HEK293 (cell line): Measurements from ENCODE around the gene RBCK1.

Source experiments
- GFI1B ChIP-seq: fragments of 450-650 bp; formaldehyde crosslinking; IDR thresholded peaks from 2 replicates; pipeline ENCODE4 v1.5.1; 2016; ENCODE audit warnings: missing biosample characterization, missing genetic modification characterization
- HOXD13 ChIP-seq: sonication (generic); formaldehyde crosslinking; IDR thresholded peaks from 2 replicates; pipeline ENCODE4 v1.8.0; 2022; ENCODE audit warnings: missing genetic modification reagents, borderline replicate concordance
- MYNN ChIP-seq: fragments of 450-650 bp; formaldehyde crosslinking; IDR thresholded peaks from 2 replicates; pipeline ENCODE4 v1.5.1; 2016; ENCODE audit warnings: missing biosample characterization, missing genetic modification characterization, borderline replicate concordance
- ZBTB8A ChIP-seq: fragments of 450-650 bp; formaldehyde crosslinking; IDR thresholded peaks from 2 replicates; pipeline ENCODE4 v1.5.1; 2016; ENCODE audit warnings: missing biosample characterization, missing genetic modification characterization
- ZNF112 ChIP-seq: fragments of 450-650 bp; formaldehyde crosslinking; IDR thresholded peaks from 2 replicates; pipeline ENCODE4 v1.5.0; 2017; ENCODE audit warnings: missing biosample characterization, missing genetic modification characterization
- ZNF138 ChIP-seq: fragments of 450-650 bp; formaldehyde crosslinking; IDR thresholded peaks from 2 replicates; pipeline ENCODE4 v1.5.1; 2016; ENCODE audit warnings: missing biosample characterization, missing genetic modification characterization, borderline replicate concordance
- ZNF140 ChIP-seq: fragments of 450-650 bp; formaldehyde crosslinking; IDR thresholded peaks from 2 replicates; pipeline ENCODE4 v1.5.1; 2016; ENCODE audit warnings: missing biosample characterization, missing genetic modification characterization
- ZNF174 ChIP-seq: fragments of 450-650 bp; formaldehyde crosslinking; IDR thresholded peaks from 2 replicates; pipeline ENCODE4 v1.5.0; 2017; ENCODE audit warnings: missing biosample characterization, mild to moderate bottlenecking, missing genetic modification characterization
- ZNF211 ChIP-seq: fragments of 450-650 bp; formaldehyde crosslinking; IDR thresholded peaks from 2 replicates; pipeline ENCODE4 v1.5.1; 2016; ENCODE audit warnings: low read depth, missing biosample characterization, missing genetic modification characterization
- ZNF248 ChIP-seq: fragments of 450-650 bp; formaldehyde crosslinking; IDR thresholded peaks from 2 replicates; pipeline ENCODE4 v1.5.1; 2017; ENCODE audit warnings: missing biosample characterization, missing genetic modification characterization
- ZNF341 ChIP-seq: fragments of 450-650 bp; formaldehyde crosslinking; IDR thresholded peaks from 2 replicates; pipeline ENCODE4; 2016; ENCODE audit warnings: low read depth, missing biosample characterization, missing genetic modification characterization
- ZNF354C ChIP-seq: fragments of 450-650 bp; formaldehyde crosslinking; IDR thresholded peaks from 2 replicates; pipeline ENCODE4 v1.5.1; 2016; ENCODE audit warnings: missing biosample characterization, missing genetic modification characterization, low read depth, borderline replicate concordance
- ZNF366 ChIP-seq: fragments of 450-650 bp; formaldehyde crosslinking; conservative IDR thresholded peaks from 2 replicates; pipeline ENCODE4 v1.5.1; 2016; ENCODE audit warnings: missing biosample characterization, missing genetic modification characterization
- ZNF398 ChIP-seq: fragments of 450-650 bp; formaldehyde crosslinking; IDR thresholded peaks from 2 replicates; pipeline ENCODE4 v1.5.1; 2017; ENCODE audit warnings: missing biosample characterization, missing genetic modification characterization
- ZNF416 ChIP-seq: fragments of 450-650 bp; formaldehyde crosslinking; IDR thresholded peaks from 2 replicates; pipeline ENCODE4 v1.5.1; 2016; ENCODE audit warnings: missing biosample characterization, missing genetic modification characterization
- ZNF423 ChIP-seq: fragments of 450-650 bp; formaldehyde crosslinking; IDR thresholded peaks from 2 replicates; pipeline ENCODE4 v1.5.1; 2016; ENCODE audit warnings: missing biosample characterization, missing genetic modification characterization
- ZNF433 ChIP-seq: fragments of 450-650 bp; formaldehyde crosslinking; IDR thresholded peaks from 2 replicates; pipeline ENCODE4 v1.5.1; 2016; ENCODE audit warnings: missing biosample characterization, missing genetic modification characterization, low read depth
- ZNF530 ChIP-seq: fragments of 450-650 bp; formaldehyde crosslinking; IDR thresholded peaks from 2 replicates; pipeline ENCODE4 v1.5.1; 2016; ENCODE audit warnings: low read depth, missing biosample characterization, missing genetic modification characterization
- ZNF558 ChIP-seq: fragments of 450-650 bp; formaldehyde crosslinking; IDR thresholded peaks from 2 replicates; pipeline ENCODE4 v1.5.1; 2016; ENCODE audit warnings: missing biosample characterization, missing genetic modification characterization
- ZNF670 ChIP-seq: fragments of 450-650 bp; formaldehyde crosslinking; IDR thresholded peaks from 2 replicates; pipeline ENCODE4 v1.5.1; 2016; ENCODE audit warnings: missing biosample characterization, missing genetic modification characterization, low read depth
- ZNF701 ChIP-seq: fragments of 450-650 bp; formaldehyde crosslinking; IDR thresholded peaks from 2 replicates; pipeline ENCODE4 v1.5.1; 2016; ENCODE audit warnings: missing biosample characterization, missing genetic modification characterization
- ZNF707 ChIP-seq: fragments of 450-650 bp; formaldehyde crosslinking; IDR thresholded peaks from 2 replicates; pipeline ENCODE4 v1.5.1; 2016; ENCODE audit warnings: missing biosample characterization, missing genetic modification characterization
- ZSCAN16 ChIP-seq: fragments of 450-650 bp; formaldehyde crosslinking; IDR thresholded peaks from 2 replicates; pipeline ENCODE4 v1.5.1; 2016; ENCODE audit warnings: missing biosample characterization, missing genetic modification characterization
- ZSCAN30 ChIP-seq: fragments of 450-650 bp; IDR thresholded peaks from 2 replicates; pipeline ENCODE4 v1.5.1; 2018; ENCODE audit warnings: missing biosample characterization, mild to moderate bottlenecking, missing genetic modification characterization, moderate library complexity
- TF ChIP-seq, protein P1 (sequence below): fragments of 450-650 bp; formaldehyde crosslinking; IDR thresholded peaks from 2 replicates; pipeline ENCODE4 v1.5.1; 2016; ENCODE audit warnings: missing biosample characterization, missing genetic modification characterization, borderline replicate concordance
- TF ChIP-seq, protein P2 (sequence below): fragments of 450-650 bp; formaldehyde crosslinking; IDR thresholded peaks from 2 replicates; pipeline ENCODE4 v1.5.1; 2016; ENCODE audit warnings: missing biosample characterization, missing genetic modification characterization
- TF ChIP-seq, protein P3 (sequence below): fragments of 450-650 bp; formaldehyde crosslinking; IDR thresholded peaks from 2 replicates; pipeline ENCODE4 v1.5.1; 2016; ENCODE audit warnings: missing biosample characterization, missing genetic modification characterization

Gene RBCK1

DNA sequence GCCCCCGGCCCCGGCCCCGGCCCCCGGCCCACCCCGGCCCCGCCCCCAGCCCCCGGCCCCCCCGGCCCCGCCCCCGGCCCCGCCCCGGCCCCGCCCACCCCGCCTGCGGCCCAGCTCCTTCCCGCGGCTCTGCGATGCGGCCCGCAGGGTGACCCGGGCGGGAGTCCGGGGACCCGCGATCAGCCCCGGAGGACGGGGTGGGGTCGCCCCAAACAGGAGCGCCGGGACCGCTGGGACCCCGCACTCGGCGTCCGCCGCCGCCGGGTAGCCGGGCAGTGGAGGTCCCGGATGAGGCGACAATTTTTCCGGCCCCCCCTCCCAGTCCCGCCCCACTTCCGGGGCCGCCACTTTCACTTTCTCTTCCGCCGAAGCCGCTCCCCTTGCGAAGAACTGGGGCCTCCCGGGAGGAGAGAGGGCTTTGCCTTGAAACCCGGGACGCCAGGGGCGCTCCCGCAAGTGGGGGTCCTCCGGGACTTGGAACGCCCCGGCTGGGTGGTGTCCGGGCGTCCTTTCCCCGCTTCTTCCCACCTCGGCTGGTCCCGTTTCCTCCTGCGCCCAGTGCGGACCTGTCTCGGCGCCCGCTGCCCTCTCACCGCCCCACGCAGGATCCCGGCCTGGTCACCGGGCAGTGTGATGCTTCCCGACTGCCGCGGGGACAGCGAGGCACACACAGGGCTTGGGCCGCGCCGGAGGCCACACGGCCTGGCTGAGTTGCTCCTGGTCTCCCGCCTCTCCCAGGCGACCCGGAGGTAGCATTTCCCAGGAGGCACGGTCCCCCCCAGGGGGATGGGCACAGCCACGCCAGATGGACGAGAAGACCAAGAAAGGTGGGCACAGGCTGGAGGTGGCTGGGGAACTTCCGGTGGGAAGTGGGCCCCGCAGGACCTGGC lies at the start of gene RBCK1 (continued):
- TF ChIP-seq, protein P1, sequence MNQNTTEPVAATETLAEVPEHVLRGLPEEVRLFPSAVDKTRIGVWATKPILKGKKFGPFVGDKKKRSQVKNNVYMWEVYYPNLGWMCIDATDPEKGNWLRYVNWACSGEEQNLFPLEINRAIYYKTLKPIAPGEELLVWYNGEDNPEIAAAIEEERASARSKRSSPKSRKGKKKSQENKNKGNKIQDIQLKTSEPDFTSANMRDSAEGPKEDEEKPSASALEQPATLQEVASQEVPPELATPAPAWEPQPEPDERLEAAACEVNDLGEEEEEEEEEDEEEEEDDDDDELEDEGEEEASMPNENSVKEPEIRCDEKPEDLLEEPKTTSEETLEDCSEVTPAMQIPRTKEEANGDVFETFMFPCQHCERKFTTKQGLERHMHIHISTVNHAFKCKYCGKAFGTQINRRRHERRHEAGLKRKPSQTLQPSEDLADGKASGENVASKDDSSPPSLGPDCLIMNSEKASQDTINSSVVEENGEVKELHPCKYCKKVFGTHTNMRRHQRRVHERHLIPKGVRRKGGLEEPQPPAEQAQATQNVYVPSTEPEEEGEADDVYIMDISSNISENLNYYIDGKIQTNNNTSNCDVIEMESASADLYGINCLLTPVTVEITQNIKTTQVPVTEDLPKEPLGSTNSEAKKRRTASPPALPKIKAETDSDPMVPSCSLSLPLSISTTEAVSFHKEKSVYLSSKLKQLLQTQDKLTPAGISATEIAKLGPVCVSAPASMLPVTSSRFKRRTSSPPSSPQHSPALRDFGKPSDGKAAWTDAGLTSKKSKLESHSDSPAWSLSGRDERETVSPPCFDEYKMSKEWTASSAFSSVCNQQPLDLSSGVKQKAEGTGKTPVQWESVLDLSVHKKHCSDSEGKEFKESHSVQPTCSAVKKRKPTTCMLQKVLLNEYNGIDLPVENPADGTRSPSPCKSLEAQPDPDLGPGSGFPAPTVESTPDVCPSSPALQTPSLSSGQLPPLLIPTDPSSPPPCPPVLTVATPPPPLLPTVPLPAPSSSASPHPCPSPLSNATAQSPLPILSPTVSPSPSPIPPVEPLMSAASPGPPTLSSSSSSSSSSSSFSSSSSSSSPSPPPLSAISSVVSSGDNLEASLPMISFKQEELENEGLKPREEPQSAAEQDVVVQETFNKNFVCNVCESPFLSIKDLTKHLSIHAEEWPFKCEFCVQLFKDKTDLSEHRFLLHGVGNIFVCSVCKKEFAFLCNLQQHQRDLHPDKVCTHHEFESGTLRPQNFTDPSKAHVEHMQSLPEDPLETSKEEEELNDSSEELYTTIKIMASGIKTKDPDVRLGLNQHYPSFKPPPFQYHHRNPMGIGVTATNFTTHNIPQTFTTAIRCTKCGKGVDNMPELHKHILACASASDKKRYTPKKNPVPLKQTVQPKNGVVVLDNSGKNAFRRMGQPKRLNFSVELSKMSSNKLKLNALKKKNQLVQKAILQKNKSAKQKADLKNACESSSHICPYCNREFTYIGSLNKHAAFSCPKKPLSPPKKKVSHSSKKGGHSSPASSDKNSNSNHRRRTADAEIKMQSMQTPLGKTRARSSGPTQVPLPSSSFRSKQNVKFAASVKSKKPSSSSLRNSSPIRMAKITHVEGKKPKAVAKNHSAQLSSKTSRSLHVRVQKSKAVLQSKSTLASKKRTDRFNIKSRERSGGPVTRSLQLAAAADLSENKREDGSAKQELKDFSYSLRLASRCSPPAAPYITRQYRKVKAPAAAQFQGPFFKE (tag by site-specific recombination), result no peak
- TF ChIP-seq, protein P2, sequence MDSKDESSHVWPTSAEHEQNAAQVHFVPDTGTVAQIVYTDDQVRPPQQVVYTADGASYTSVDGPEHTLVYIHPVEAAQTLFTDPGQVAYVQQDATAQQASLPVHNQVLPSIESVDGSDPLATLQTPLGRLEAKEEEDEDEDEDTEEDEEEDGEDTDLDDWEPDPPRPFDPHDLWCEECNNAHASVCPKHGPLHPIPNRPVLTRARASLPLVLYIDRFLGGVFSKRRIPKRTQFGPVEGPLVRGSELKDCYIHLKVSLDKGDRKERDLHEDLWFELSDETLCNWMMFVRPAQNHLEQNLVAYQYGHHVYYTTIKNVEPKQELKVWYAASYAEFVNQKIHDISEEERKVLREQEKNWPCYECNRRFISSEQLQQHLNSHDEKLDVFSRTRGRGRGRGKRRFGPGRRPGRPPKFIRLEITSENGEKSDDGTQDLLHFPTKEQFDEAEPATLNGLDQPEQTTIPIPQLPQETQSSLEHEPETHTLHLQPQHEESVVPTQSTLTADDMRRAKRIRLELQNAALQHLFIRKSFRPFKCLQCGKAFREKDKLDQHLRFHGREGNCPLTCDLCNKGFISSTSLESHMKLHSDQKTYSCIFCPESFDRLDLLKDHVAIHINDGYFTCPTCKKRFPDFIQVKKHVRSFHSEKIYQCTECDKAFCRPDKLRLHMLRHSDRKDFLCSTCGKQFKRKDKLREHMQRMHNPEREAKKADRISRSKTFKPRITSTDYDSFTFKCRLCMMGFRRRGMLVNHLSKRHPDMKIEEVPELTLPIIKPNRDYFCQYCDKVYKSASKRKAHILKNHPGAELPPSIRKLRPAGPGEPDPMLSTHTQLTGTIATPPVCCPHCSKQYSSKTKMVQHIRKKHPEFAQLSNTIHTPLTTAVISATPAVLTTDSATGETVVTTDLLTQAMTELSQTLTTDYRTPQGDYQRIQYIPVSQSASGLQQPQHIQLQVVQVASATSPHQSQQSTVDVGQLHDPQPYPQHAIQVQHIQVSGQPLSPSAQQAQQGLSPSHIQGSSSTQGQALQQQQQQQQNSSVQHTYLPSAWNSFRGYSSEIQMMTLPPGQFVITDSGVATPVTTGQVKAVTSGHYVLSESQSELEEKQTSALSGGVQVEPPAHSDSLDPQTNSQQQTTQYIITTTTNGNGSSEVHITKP (tag by site-specific recombination), result peak; percentile 98
- TF ChIP-seq ZNF174 (tag by site-specific recombination), result no peak
- TF ChIP-seq, protein P3, sequence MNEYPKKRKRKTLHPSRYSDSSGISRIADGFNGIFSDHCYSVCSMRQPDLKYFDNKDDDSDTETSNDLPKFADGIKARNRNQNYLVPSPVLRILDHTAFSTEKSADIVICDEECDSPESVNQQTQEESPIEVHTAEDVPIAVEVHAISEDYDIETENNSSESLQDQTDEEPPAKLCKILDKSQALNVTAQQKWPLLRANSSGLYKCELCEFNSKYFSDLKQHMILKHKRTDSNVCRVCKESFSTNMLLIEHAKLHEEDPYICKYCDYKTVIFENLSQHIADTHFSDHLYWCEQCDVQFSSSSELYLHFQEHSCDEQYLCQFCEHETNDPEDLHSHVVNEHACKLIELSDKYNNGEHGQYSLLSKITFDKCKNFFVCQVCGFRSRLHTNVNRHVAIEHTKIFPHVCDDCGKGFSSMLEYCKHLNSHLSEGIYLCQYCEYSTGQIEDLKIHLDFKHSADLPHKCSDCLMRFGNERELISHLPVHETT (tag by site-specific recombination), result no peak
- TF ChIP-seq ZNF530 (tag by site-specific recombination), result no peak
- TF ChIP-seq ZNF398 (tag by site-specific recombination), result peak; percentile 54
- 0 out of 2 replicates have a peak, but pooled peaks have one; percentile 32 for TF ChIP-seq ZNF341 (tag by site-specific recombination)
- TF ChIP-seq ZNF248 (tag by site-specific recombination), result no peak
- TF ChIP-seq ZNF707 (tag by site-specific recombination), result no peak
- TF ChIP-seq ZNF354C (tag by site-specific recombination), result no peak
- no peak for TF ChIP-seq ZNF670 (tag by site-specific recombination)
- TF ChIP-seq ZNF558 (tag by site-specific recombination), result no peak
- no peak for TF ChIP-seq ZSCAN16 (tag by site-specific recombination)
- TF ChIP-seq ZNF366 (tag by site-specific recombination), result 0 out of 2 replicates have a peak, but pooled peaks have one; percentile 10
- TF ChIP-seq MYNN (tag by site-specific recombination), result no peak
- no peak for TF ChIP-seq ZNF138 (tag by site-specific recombination)
- no peak for TF ChIP-seq ZNF112 (tag by site-specific recombination)
- TF ChIP-seq GFI1B (tag by site-specific recombination), result no peak
- TF ChIP-seq ZSCAN30 (tag by site-specific recombination), result no peak
- TF ChIP-seq ZNF433, result no peak
- TF ChIP-seq ZNF423, result no peak
- TF ChIP-seq ZNF416 (tag by site-specific recombination), result no peak
- peak; percentile 19; the same call in 1 of the 2 replicates for TF ChIP-seq HOXD13
- TF ChIP-seq ZNF140 (tag by site-specific recombination), result no peak
- no peak for TF ChIP-seq ZNF701 (tag by site-specific recombination)
- no peak; the same call in 1 of the 2 replicates for TF ChIP-seq ZNF211 (tag by site-specific recombination)
- TF ChIP-seq ZBTB8A (tag by site-specific recombination), result peak; percentile 83
